GM19035 (cell line): Measurements from ENCODE around the gene LCE1F.

Experiments used
- ATAC-seq: cut with Tn5 transposase; IDR thresholded peaks from one replicate; pipeline ENCODE4 v1.9.1; 2021; ENCODE audit not compliant: unreplicated experiment

LCE1F gene

GRCh38 chr1:152774875-152775274 lies at the start of gene LCE1F:
TSS of gene LCE1F (plus strand) at chr1:152775140. CDS start at chr1:152776372, 1,232 bp downstream.
- no peak for ATAC-seq

GRCh38 chr1:152725261-152725660 lies 49.7 kb upstream of the LCE1F start:
- no peak for ATAC-seq

- no peak for ATAC-seq
Measured at GRCh38 chr1:152728986-152729385, 46.0 kb upstream of the LCE1F start.

- ATAC-seq: no peak
Measured at GRCh38 chr1:152735648-152736047, 39.3 kb upstream of the LCE1F start.

- no peak for ATAC-seq
Measured at GRCh38 chr1:152737997-152738396, 36.9 kb upstream of the LCE1F start.

- ATAC-seq: no peak
Measured at GRCh38 chr1:152739841-152740240, 35.1 kb upstream of the LCE1F start.

GRCh38 chr1:152741656-152742055 lies 33.3 kb upstream of the LCE1F start:
- no peak for ATAC-seq

- ATAC-seq: no peak
Measured at GRCh38 chr1:152743371-152744145, 31.4 kb upstream of the LCE1F start.

GRCh38 chr1:152745289-152745704 lies 29.6 kb upstream of the LCE1F start:
- no peak for ATAC-seq

GRCh38 chr1:152745765-152746444 lies 29.0 kb upstream of the LCE1F start:
- ATAC-seq: no peak

- no peak for ATAC-seq
Measured at GRCh38 chr1:152747831-152748230, 27.1 kb upstream of the LCE1F start.

- ATAC-seq: no peak
Measured at GRCh38 chr1:152752225-152752624, 22.7 kb upstream of the LCE1F start.

GRCh38 chr1:152753586-152753985 lies 21.4 kb upstream of the LCE1F start:
- no peak for ATAC-seq

- ATAC-seq: no peak
Measured at GRCh38 chr1:152756872-152757271, 18.1 kb upstream of the LCE1F start.

- ATAC-seq: no peak
Measured at GRCh38 chr1:152757747-152758146, 17.2 kb upstream of the LCE1F start, which contains the start of gene KPRP. TSS of gene KPRP (plus strand) at chr1:152758025. CDS start at chr1:152759589, 1,564 bp downstream.

- ATAC-seq: no peak
Measured at GRCh38 chr1:152758636-152759035, 16.3 kb upstream of the LCE1F start.

GRCh38 chr1:152759453-152760173 lies 15.3 kb upstream of the LCE1F start:
- ATAC-seq: no peak

- ATAC-seq: no peak
Measured at GRCh38 chr1:152760551-152761190, 14.3 kb upstream of the LCE1F start.

- ATAC-seq: no peak
Measured at GRCh38 chr1:152761609-152762213, 13.2 kb upstream of the LCE1F start.

GRCh38 chr1:152768847-152769533 lies 6.0 kb upstream of the LCE1F start:
- no peak for ATAC-seq
